Measurements from ENCODE around the gene SLX9.

Gene SLX9

GRCh38 chr21:44913425-44914175, 26.2 kb upstream of the SLX9 start:
- H3K27ac ChIP-seq = no peak overlapping the region
- DNase-seq (ENCODE audit: low read depth, low spot score) = no peak

GRCh38 chr21:44914176-44914874, 25.5 kb upstream of the SLX9 start:
- DNase-seq (ENCODE audit: low read depth, low spot score) = no peak
- no peak overlapping the region for H3K27ac ChIP-seq

DNA sequence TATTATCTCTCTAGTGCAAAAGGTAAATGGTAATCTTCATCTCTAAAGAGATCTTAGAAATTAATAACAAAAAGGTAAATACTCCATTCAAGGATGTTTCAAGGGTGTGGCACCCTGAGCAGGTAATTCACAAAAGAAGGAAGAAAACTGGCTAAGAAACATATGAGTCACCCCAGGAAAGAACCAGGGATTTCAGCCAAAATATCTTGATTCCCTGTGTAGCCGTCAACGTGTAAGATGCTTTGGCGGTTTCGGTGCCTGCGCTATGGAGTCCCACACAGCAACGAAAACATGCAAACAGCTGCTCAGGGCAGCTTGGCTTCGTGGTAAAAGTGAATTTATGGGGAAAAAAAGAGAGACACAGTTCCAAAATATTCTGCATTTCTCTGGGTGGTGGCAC, 22.9 kb upstream of the SLX9 start:
- no peak for DNase-seq (ENCODE audit: low read depth, low spot score)
- peak overlapping the region; percentile 43 for H3K27ac ChIP-seq

DNA sequence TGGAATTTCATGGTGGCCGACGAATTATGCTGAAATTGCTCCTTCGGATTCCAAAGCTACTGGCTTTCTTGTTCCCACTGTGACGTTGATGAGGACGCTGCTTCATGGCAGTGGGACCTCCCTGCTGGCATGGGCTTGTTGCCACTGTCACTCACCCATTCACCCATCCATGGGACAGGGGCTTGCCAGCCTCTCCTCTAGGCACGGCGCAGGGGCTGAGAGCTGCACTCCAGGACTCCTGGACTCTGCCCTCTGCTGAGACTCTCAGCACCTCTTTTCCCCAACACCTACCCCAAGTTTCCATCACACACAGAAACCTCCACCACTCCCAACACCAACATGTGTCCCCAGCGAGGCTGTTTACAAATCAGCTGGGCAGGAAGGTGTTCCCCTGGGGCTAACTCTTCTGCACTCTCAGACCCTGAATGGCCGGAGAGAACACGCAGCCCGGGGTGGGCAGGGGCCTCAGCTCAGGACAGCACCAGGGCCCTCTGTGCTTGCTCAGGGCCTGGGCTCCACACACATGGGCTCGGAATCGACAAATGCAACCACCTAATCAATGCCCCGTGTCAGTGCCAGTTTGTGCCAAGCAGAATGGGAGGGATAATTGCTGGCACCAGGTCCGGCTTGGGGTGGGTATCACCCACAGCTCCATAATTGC, 22.3 kb upstream of the SLX9 start:
- no peak overlapping the region for H3K27ac ChIP-seq
- no peak for DNase-seq (ENCODE audit: low read depth, low spot score)

GRCh38 chr21:44918107-44918470, 21.7 kb upstream of the SLX9 start:
- no peak overlapping the region for H3K27ac ChIP-seq

GRCh38 chr21:44918581-44919033, 21.2 kb upstream of the SLX9 start:
- no peak overlapping the region for H3K27ac ChIP-seq

More at GRCh38 chr21:44918107-44918470, 21.7 kb upstream of the SLX9 start:
- DNase-seq (ENCODE audit: low read depth, low spot score) = no peak

DNA sequence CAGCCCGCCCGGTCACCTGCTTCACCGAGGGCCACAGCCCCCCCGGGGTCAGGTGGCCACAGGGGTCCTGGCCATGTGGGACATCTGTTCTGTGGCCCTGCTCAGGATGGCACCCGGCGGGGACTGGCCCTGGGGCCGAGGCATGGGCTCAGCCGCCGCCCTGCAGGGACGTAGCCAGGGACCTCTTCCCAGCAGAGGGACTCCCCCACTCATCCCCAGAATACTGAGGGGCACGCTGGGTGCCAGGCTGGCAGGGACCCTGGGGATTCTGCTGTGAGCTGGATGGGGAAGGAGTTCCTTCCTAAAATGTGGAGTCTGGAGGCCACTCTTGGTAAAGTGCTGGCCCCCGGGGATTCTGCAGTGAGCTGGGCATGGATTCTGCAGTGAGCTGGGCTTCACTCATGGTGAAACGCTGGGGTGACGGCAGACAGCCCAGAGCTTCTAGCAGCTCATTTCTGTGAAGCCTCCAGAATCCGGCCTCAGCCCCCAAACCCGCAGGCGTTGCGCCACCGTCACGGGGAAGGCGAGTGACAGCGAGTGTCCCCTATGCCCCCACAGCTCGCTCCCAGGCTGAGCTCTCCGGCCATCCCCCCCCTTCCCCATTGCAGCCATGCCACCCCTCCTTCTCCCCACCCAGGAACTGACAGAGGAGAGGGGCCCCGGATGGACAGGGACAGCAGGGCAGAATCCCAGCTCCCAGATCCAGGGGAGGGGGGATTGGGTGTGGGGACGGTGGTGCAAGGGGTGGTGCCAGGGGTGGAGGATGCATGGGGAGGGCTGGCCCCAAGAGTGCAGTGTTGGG, 20.5 kb upstream of the SLX9 start:
- H3K27ac ChIP-seq = no peak overlapping the region
- no peak for DNase-seq (ENCODE audit: low read depth, low spot score)

More at GRCh38 chr21:44918581-44919033, 21.2 kb upstream of the SLX9 start:
- no peak for DNase-seq (ENCODE audit: low read depth, low spot score)

DNA sequence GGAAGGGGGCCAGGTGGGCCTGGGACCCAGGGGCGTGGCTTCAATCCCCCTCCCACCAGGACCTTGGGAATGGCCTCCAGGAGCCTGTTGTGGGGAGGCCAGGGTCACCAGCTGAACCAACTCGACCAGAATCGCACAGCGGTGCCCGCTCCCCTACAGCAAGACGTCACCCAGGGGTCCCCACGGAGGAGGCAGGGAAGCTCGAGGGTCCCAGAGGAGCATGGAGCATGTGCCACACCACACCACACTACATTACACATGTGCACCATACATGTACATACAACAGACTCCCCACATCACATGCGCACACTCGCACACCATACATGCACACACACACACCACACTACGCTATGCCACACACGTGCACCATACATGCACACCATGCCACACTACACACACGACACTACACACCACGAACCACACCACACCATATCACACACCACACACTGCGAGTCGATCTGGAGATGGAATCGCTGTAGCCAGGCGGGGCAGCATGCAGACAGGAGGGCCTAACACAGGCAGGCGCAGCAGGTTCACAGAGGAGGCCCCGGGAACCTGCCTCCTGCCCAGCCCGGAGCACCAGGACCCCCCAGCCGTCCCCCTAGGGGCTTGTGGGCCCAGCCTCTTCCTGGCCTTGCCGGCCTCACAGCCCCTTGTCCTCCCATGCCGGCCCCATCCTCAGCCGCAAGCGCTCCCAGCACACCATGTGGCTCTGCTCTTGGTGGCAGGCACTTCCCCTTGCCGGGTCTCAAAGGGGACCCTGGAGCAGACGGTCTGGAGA, 19.7 kb upstream of the SLX9 start:
- DNase-seq (ENCODE audit: low read depth, low spot score) = no peak
- no peak overlapping the region for H3K27ac ChIP-seq

- H3K27ac ChIP-seq = no peak within 1 kb of the TSS
- no peak for DNase-seq (ENCODE audit: low read depth, low spot score)
Measured at GRCh38 chr21:44920694-44921604, 18.9 kb upstream of the SLX9 start, which contains the start of gene ITGB2. Gene ITGB2, minus strand, starts transcription at chr21:44920899. Its CDS starts 10,117 bp downstream, at chr21:44910782.

DNA sequence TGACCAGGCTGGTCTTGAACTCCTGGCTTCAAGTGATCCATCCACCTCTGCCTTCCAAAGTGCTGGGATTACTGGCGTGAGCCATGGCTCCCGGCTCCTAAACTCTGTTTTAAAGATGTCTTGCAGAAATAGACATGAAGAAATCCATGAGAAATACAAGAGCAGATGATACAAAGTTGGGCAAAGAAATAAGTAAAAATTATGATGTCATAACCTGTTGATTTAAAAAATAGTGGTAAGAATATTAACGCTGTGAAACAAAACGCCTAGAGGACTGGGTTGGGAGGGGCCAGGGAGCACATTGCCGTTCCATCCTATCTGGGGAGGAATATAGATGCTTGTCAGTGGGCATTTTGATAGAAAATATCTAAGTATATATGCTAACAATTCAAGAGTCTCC, 17.9 kb upstream of the SLX9 start:
- DNase-seq (ENCODE audit: low read depth, low spot score) = no peak
- no peak overlapping the region for H3K27ac ChIP-seq

GRCh38 chr21:44923480-44924084, 16.2 kb upstream of the SLX9 start:
- H3K27ac ChIP-seq = no peak overlapping the region
- DNase-seq (ENCODE audit: low read depth, low spot score) = no peak

GRCh38 chr21:44924606-44925377, 15.0 kb upstream of the SLX9 start:
- H3K27ac ChIP-seq = peak overlapping the region; percentile 42
- no peak for DNase-seq (ENCODE audit: low read depth, low spot score)

- H3K27ac ChIP-seq = peak overlapping the region; percentile 42
- DNase-seq (ENCODE audit: low read depth, low spot score) = no peak
Measured at GRCh38 chr21:44925378-44925755, 14.5 kb upstream of the SLX9 start.

DNA sequence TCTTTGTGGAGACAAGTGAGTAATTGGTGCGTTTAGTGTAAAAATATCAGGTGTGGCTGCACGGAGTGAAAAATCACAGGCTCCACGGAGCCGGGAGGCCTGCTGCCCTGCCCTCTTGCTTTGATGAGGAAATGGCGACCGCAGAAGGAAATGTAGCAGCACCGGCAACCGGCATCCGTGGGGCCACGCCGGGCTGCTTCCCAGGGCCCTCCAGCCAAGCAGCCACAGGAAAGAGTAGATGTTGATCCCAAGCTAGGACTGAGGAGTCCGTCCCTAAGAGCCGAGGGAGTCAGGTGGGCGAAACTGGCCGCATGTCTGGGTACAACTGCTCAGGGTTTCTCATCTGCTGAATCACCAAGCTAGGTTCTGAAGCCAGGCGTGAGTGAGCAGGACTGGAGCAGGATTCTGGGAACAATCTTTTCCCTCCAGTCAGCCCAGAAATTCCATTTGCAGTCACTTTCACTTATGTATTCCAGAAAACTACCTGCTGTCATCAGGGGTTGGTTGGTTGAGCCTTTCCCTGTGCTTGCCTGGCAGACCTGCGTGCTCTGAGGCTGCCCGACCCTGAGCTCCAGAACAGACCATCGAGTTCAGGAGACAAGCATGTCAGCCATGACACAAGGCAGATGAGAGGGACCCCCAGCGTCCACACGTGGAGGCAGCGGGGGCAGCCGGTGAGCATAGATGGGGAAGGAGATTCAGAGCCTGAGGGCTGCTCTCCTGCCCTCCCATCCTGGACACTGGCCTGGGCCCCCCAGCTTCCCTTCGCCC, 13.3 kb upstream of the SLX9 start:
- no peak for DNase-seq (ENCODE audit: low read depth, low spot score)
- H3K27ac ChIP-seq = no peak overlapping the region

DNA sequence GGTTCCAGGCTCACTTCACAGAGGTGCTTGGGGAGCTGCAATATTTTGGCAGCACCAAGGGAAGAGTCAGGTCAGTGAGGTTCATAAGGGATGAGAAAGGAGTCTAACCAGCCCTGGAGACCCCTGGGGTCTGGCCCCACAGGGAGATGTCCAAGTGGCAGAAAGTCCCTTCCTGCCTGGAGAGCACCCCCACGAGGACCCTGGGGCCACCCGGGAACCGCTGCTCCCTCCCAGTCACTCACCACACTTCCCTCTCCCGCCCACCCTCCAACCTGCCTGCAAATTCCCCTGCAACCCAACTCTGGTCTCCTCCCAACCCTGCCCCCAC, 12.6 kb upstream of the SLX9 start:
- peak overlapping the region; percentile 73 for H3K27ac ChIP-seq
- DNase-seq (ENCODE audit: low read depth, low spot score) = no peak

- peak overlapping the region; percentile 73 for H3K27ac ChIP-seq
- DNase-seq (ENCODE audit: low read depth, low spot score) = no peak
Measured at GRCh38 chr21:44927587-44928461, 12.0 kb upstream of the SLX9 start.

Measured in epithelial cell of prostate (primary cell).